Mesendoderm (in vitro differentiated cells): ENCODE data around the gene SPI1.

Experiments used
- DNase-seq: peaks from one replicate; pipeline ENCODE4 v3.0.0; 2013
- H2AK5ac ChIP-seq: 2 replicates; pipeline ENCODE4 v1.6.1; 2013; ENCODE audit warnings: low read length, inconsistent platforms
- H2BK120ac ChIP-seq: 2 replicates; pipeline ENCODE4 v1.6.1; 2013; ENCODE audit warnings: low read depth, mild to moderate bottlenecking, low read length, moderate library complexity, mixed read lengths
- H2BK15ac ChIP-seq: replicated peaks from 2 replicates; pipeline ENCODE4 v1.6.1; 2013; ENCODE audit warnings: low read depth, mild to moderate bottlenecking, moderate library complexity
- H2BK5ac ChIP-seq: 2 replicates; pipeline ENCODE4 v1.6.1; 2013; ENCODE audit warnings: low read length, inconsistent platforms
- H3K18ac ChIP-seq: 2 replicates; pipeline ENCODE4 v1.6.1; 2013; ENCODE audit warnings: mild to moderate bottlenecking, low read length, mixed read lengths
- H3K23ac ChIP-seq: one replicate; pipeline ENCODE4 v1.6.1; 2013; ENCODE audit warnings: low read length
- H3K27ac ChIP-seq: 2 replicates; pipeline ENCODE4 v1.5.1; 2013; ENCODE audit warnings: low read depth, mild to moderate bottlenecking, inconsistent platforms, low read length, moderate library complexity
- H3K27me3 ChIP-seq: 2 replicates; pipeline ENCODE4 v1.6.1; 2013; ENCODE audit warnings: low read length, control low read depth, mild to moderate bottlenecking, inconsistent platforms; ENCODE audit not compliant: insufficient read depth, poor library complexity
- H3K36me3 ChIP-seq: 2 replicates; pipeline ENCODE4 v1.6.1; 2013; ENCODE audit warnings: low read length, inconsistent platforms; ENCODE audit not compliant: control insufficient read depth, insufficient read depth
- H3K4ac ChIP-seq: one replicate; pipeline ENCODE4 v1.6.1; 2013; ENCODE audit warnings: low read depth, mild to moderate bottlenecking, low read length, moderate library complexity
- H3K4me1 ChIP-seq: 2 replicates; pipeline ENCODE4 v1.6.1; 2013; ENCODE audit warnings: low read depth, low read length, inconsistent platforms; ENCODE audit not compliant: control insufficient read depth
- H3K4me2 ChIP-seq: 2 replicates; pipeline ENCODE4 v1.6.1; 2013; ENCODE audit warnings: low read length
- H3K4me3 ChIP-seq: 2 replicates; pipeline ENCODE4 v1.5.1; 2013; ENCODE audit warnings: mild to moderate bottlenecking, low read length
- H3K56ac ChIP-seq: one replicate; pipeline ENCODE4 v1.6.1; 2013; ENCODE audit warnings: low read length
- H3K79me1 ChIP-seq: 2 replicates; pipeline ENCODE4 v1.6.1; 2013; ENCODE audit warnings: low read length, inconsistent platforms
- H3K79me2 ChIP-seq: 2 replicates; pipeline ENCODE4 v1.6.1; 2013; ENCODE audit warnings: mild to moderate bottlenecking, low read length; ENCODE audit not compliant: control insufficient read depth, insufficient read depth
- H3K9ac ChIP-seq: 2 replicates; pipeline ENCODE4 v1.6.1; 2013; ENCODE audit warnings: low read length, inconsistent platforms
- H4K5ac ChIP-seq: one replicate; pipeline ENCODE4 v1.6.1; 2013; ENCODE audit warnings: low read length
- H4K8ac ChIP-seq: one replicate; pipeline ENCODE4 v1.6.1; 2013; ENCODE audit warnings: low read depth, mild to moderate bottlenecking, control low read depth, low read length, moderate library complexity
- WGBS: extraction: QIAGEN DNeasy Blood & Tissue Kit; methylation state at CpG from one replicate; pipeline ENCODE4 v1.1.7; 2013; ENCODE audit warnings: low lambda C conversion rate, missing lambda C conversion rate; ENCODE audit not compliant: insufficient coverage; ENCODE audit errors: extremely low coverage; 5-methylcytosine and 5-hydroxymethylcytosine counted together

Gene SPI1

DNA sequence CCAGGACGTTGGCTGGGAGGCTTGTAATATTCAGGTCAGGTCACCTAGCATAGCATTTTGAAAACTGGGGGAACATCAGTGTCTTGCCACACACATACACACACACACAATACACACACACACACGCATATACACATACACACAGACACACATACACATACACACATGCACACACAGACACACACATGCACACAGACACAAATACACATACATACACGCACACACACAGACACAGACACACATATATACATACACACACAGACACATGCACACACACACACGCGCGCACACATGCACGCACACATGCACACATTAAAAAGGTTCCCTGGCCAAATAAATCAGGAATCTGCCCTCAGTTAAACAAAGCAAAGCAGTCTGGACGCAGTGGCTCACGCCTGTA, 38.3 kb downstream of the SPI1 start:
- no peak overlapping the region for H3K27ac ChIP-seq
- H3K4me3 ChIP-seq: no peak overlapping the region
- no peak overlapping the region for H3K4ac ChIP-seq
- no peaks in the 10 kb centered on the region for H3K36me3 ChIP-seq
- no peak overlapping the region for H3K4me2 ChIP-seq
- H3K23ac ChIP-seq: no peak overlapping the region
- no peak overlapping the region for H2BK120ac ChIP-seq
- H2BK5ac ChIP-seq: no peak overlapping the region
- H4K5ac ChIP-seq: no peak overlapping the region
- no peaks in the 10 kb centered on the region for H3K79me2 ChIP-seq
- no peak overlapping the region for H3K56ac ChIP-seq
- no peaks in the 10 kb centered on the region for H3K27me3 ChIP-seq
- H4K8ac ChIP-seq: no peak overlapping the region
- H3K79me1 ChIP-seq: no peaks in the 10 kb centered on the region
- H3K18ac ChIP-seq: no peak overlapping the region
- no peak overlapping the region for H2AK5ac ChIP-seq
- H3K4me1 ChIP-seq: no peaks in the 10 kb centered on the region
- H3K9ac ChIP-seq: no peak overlapping the region
- H2BK15ac ChIP-seq: no peak overlapping the region
- no CpG with 5 or more reads among the region's 9 CpGs for WGBS
- no peak for DNase-seq

DNA sequence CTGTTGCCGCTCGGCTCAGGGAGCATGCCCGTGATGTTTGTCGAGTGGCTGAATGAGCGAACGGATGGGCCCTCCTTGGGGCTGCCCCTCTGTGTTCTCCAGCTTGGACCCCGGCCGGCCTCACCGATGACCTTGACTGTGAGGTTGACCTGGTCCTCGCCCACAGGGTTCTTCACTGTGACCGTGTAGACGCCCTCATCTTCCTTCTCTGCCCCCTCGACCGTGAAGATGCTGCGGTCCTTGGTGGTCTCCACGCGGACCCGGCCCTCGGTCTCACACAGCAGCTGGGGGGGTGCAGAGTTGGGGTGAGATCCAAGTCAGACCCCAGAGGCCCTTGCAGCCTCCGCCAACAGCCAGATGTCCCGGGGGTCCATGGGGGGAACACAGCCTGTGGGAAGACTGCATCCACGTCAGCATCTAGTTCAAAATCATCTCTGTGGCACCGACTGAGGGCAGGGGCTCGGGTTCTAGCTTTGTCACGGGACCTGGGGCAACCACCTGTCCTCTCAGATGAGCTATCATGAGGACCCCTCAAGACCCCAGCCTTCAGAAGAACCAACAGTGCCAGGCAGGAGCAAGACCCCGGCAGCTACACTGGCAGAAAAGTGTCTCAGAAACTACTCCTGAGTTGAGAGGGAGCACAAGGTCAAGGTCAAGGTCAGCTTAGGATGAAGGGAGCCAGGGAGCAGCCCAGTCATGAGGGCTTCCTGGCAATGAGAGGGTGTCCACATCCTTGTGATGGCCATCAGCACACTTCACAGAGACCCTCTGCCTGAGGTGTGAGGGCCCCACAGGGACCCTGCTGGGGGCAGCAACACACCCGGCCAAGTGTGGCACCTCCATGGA, 39.7 kb downstream of the SPI1 start:
- Histone ChIP-seq H2BK5ac (no peak overlapping the region), H3K36me3 (no peaks in the 10 kb centered on the region), H4K5ac (no peak overlapping the region), H3K79me1 (no peaks in the 10 kb centered on the region), H3K79me2 (no peaks in the 10 kb centered on the region), H3K23ac (no peak overlapping the region), H3K18ac (no peak overlapping the region), H3K27me3 (no peaks in the 10 kb centered on the region), H3K4ac (no peak overlapping the region), H3K4me1 (no peaks in the 10 kb centered on the region), H3K27ac (no peak overlapping the region), H4K8ac (no peak overlapping the region), H2BK120ac (no peak overlapping the region), H3K9ac (no peak overlapping the region), H3K4me2 (no peak overlapping the region), H2AK5ac (no peak overlapping the region), H2BK15ac (no peak overlapping the region), H3K56ac (no peak overlapping the region), H3K4me3 (no peak overlapping the region)
- DNase-seq: no peak
- no CpG with 5 or more reads among the region's 27 CpGs for WGBS

DNA sequence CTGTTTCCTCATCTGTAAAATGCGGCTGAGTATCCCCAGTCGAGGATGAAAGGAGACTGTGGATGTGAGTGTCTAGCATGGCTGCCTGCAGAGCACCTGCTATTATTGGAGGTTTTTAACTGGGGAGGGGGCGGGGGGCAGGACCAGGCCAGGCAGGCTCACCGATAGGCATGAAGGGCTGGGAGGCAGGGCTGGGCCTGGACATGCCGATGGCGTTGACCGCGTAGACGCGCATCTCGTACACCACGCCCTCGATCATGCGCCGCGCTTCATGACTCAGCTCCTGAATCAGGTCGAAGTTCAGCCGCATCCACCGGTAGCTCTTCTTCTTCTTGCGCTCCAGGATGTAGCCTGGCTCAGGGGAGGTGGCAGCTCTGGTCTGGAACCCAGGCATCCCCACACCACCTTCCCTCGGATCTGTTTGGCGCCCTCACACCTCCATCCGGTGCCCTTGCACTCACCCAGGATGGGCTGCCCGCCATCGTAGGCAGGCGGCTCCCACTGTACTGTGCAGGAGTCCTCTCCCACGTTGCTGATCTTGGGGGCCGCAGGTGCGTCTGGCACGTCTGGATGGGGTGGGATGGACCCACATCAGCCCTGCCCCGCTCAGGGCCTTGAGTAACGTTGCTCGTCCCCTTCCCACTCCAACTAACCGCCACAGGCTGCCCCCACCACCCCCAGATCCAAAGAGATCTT, 41.0 kb downstream of the SPI1 start:
- no CpG with 5 or more reads among the region's 34 CpGs for WGBS

DNA sequence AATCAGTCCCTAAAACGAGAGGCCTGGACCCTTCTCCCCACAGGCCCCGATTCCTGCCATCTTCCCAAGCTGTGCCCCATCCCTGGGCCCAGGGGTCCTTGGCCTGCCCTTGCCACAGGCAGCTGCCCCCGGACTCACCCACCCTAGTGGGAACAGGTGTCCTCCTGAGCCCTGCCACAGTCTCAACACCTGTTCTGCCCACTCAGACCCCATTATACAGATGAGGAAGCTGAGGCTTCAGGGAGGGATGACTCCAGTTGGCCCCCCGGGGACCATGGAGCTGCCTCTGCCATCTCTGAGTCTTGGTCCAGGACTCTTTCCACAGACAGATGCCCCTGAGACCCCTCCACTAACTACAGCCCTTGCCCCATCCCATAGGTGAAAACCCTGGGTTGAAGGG, 41.8 kb downstream of the SPI1 start:
- Histone ChIP-seq H3K4me1 (no peaks in the 10 kb centered on the region), H2BK15ac (no peak overlapping the region), H4K5ac (no peak overlapping the region), H4K8ac (no peak overlapping the region), H2AK5ac (no peak overlapping the region), H3K4me3 (no peak overlapping the region), H3K9ac (no peak overlapping the region), H3K36me3 (no peaks in the 10 kb centered on the region), H3K79me1 (no peaks in the 10 kb centered on the region), H3K4me2 (no peak overlapping the region), H3K18ac (no peak overlapping the region), H3K56ac (no peak overlapping the region), H2BK120ac (no peak overlapping the region), H2BK5ac (no peak overlapping the region), H3K27ac (no peak overlapping the region), H3K27me3 (no peaks in the 10 kb centered on the region), H3K79me2 (no peaks in the 10 kb centered on the region), H3K4ac (no peak overlapping the region), H3K23ac (no peak overlapping the region)
- DNase-seq: no peak
- WGBS: no CpG with 5 or more reads among the region's 4 CpGs

More for the DNA sequence above, 41.0 kb downstream of the SPI1 start:
- H3K27ac ChIP-seq: no peak overlapping the region
- H3K79me2 ChIP-seq: no peaks in the 10 kb centered on the region
- no peak overlapping the region for H4K8ac ChIP-seq
- no peak overlapping the region for H3K4me3 ChIP-seq
- H3K18ac ChIP-seq: no peak overlapping the region
- no peak overlapping the region for H3K9ac ChIP-seq
- no peak for DNase-seq
- no peak overlapping the region for H2AK5ac ChIP-seq
- H3K79me1 ChIP-seq: no peaks in the 10 kb centered on the region
- no peak overlapping the region for H3K4me2 ChIP-seq
- H3K27me3 ChIP-seq: no peaks in the 10 kb centered on the region
- H2BK120ac ChIP-seq: no peak overlapping the region
- no peaks in the 10 kb centered on the region for H3K36me3 ChIP-seq
- H3K56ac ChIP-seq: no peak overlapping the region
- H2BK15ac ChIP-seq: no peak overlapping the region
- no peaks in the 10 kb centered on the region for H3K4me1 ChIP-seq
- no peak overlapping the region for H3K23ac ChIP-seq
- H3K4ac ChIP-seq: no peak overlapping the region
- H4K5ac ChIP-seq: no peak overlapping the region
- H2BK5ac ChIP-seq: no peak overlapping the region

DNA sequence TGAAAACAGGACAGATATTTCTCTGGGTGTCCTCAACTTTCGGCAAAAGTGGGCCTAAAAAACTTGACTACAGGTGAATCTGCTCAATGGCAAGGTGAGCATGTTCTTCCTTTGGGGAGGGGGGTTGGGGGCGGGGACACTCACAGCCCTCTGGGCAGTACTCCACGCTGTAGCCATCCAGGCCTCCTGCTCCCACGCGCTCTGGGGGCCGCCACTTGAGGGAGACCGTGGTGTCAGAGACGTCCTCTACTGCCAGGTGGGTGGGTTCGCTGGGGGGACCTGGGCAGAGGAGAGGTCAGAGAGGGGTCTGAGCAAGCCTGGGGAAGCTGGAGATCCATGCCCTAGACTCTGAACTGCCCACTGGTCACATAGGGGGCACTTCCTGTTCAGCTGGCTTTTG, 42.6 kb downstream of the SPI1 start:
- Histone ChIP-seq H3K27ac (no peak overlapping the region), H2BK120ac (no peak overlapping the region), H3K79me2 (no peaks in the 10 kb centered on the region), H3K23ac (no peak overlapping the region), H3K4me3 (no peak overlapping the region), H3K4me1 (no peaks in the 10 kb centered on the region), H3K4ac (no peak overlapping the region), H3K56ac (no peak overlapping the region), H2BK5ac (no peak overlapping the region), H2BK15ac (no peak overlapping the region), H3K18ac (no peak overlapping the region), H3K4me2 (no peak overlapping the region), H3K9ac (no peak overlapping the region), H3K79me1 (no peaks in the 10 kb centered on the region), H4K5ac (no peak overlapping the region), H2AK5ac (no peak overlapping the region), H3K36me3 (peaks cover under 1% of the 10 kb centered on the region), H4K8ac (no peak overlapping the region), H3K27me3 (no peaks in the 10 kb centered on the region)
- no CpG with 5 or more reads among the region's 9 CpGs for WGBS
- DNase-seq: no peak
